Measurements from ENCODE around the gene CDC42EP4.
"Not testable (repeated sequence)": the region's sequence is repeated elsewhere in the genome, so short reads cannot be mapped to it uniquely, and the experiment has no call there.

The CDC42EP4 gene

GRCh38 chr17:73281928-73282327, 29.9 kb downstream of the CDC42EP4 start:
- DNase-seq (ENCODE audit: low read depth in 1 of 2, low spot score in 1 of 2) = no peak

GRCh38 chr17:73280191-73280590, 31.6 kb downstream of the CDC42EP4 start:
- no peak for DNase-seq (ENCODE audit: low read depth in 1 of 2, low spot score in 1 of 2)

- no peak for DNase-seq (ENCODE audit: low read depth in 1 of 2, low spot score in 1 of 2)
Measured at GRCh38 chr17:73279704-73280103, 32.1 kb downstream of the CDC42EP4 start.

- no peak for DNase-seq (ENCODE audit: low read depth in 1 of 2, low spot score in 1 of 2)
Measured at GRCh38 chr17:73278465-73279453, 33.0 kb downstream of the CDC42EP4 start.

GRCh38 chr17:73278049-73278464, 33.7 kb downstream of the CDC42EP4 start:
- no peak for DNase-seq (ENCODE audit: low read depth in 1 of 2, low spot score in 1 of 2)

- no peak for DNase-seq (ENCODE audit: low read depth in 1 of 2, low spot score in 1 of 2)
Measured at GRCh38 chr17:73274490-73274889, 37.3 kb downstream of the CDC42EP4 start.

GRCh38 chr17:73272906-73273218, 38.9 kb downstream of the CDC42EP4 start:
- no peak for DNase-seq (ENCODE audit: low read depth in 1 of 2, low spot score in 1 of 2)

GRCh38 chr17:73271072-73271471, 40.7 kb downstream of the CDC42EP4 start:
- DNase-seq (ENCODE audit: low read depth in 1 of 2, low spot score in 1 of 2) = no peak

GRCh38 chr17:73269791-73270190, 42.0 kb downstream of the CDC42EP4 start:
- no peak for DNase-seq (ENCODE audit: low read depth in 1 of 2, low spot score in 1 of 2)

GRCh38 chr17:73269329-73269615, 42.5 kb downstream of the CDC42EP4 start:
- no peak for DNase-seq (ENCODE audit: low read depth in 1 of 2, low spot score in 1 of 2)

GRCh38 chr17:73268582-73269328, 43.0 kb downstream of the CDC42EP4 start:
- no peak for DNase-seq (ENCODE audit: low read depth in 1 of 2, low spot score in 1 of 2)

GRCh38 chr17:73267648-73268537, 43.9 kb downstream of the CDC42EP4 start:
- no peak for DNase-seq (ENCODE audit: low read depth in 1 of 2, low spot score in 1 of 2)

GRCh38 chr17:73266796-73267195, 45.0 kb downstream of the CDC42EP4 start:
- DNase-seq (ENCODE audit: low read depth in 1 of 2, low spot score in 1 of 2) = no peak

- no peak for DNase-seq (ENCODE audit: low read depth in 1 of 2, low spot score in 1 of 2)
Measured at GRCh38 chr17:73265646-73266640, 45.9 kb downstream of the CDC42EP4 start.

- not testable (repeated sequence) for DNase-seq (ENCODE audit: low read depth in 1 of 2, low spot score in 1 of 2)
Measured at GRCh38 chr17:73264448-73264847, 47.4 kb downstream of the CDC42EP4 start.

GRCh38 chr17:73262676-73263642, 48.8 kb downstream of the CDC42EP4 start:
- no peak for DNase-seq (ENCODE audit: low read depth in 1 of 2, low spot score in 1 of 2)

GRCh38 chr17:73261952-73262675, 49.7 kb downstream of the CDC42EP4 start:
- DNase-seq (ENCODE audit: low read depth in 1 of 2, low spot score in 1 of 2) = no peak

- DNase-seq (ENCODE audit: low read depth in 1 of 2, low spot score in 1 of 2) = no peak
Measured at GRCh38 chr17:73261617-73261951, 50.2 kb downstream of the CDC42EP4 start, which contains the start of gene CPSF4L. CPSF4L (minus strand) TSS chr17:73261880; CDS start chr17:73261818, 62 bp downstream.

Measured in stimulated activated CD4-positive, alpha-beta T cell treated with anti-CD3 and anti-CD28 coated beads, Interleukin-15, amount 100 ng/mL, for 1 hour (primary cell).